Liver (tissue), 3 donors: Measurements from ENCODE around the gene NSD1.

ENCODE experiments used
- ATF3 ChIP-seq: IDR thresholded peaks from 2 replicates; pipeline ENCODE4 v1.6.1; 2016; ENCODE audit warnings: antibody characterized with exemption
- MAX ChIP-seq: IDR thresholded peaks from 2 replicates; pipeline ENCODE4 v1.6.1; 2016; ENCODE audit warnings: antibody characterized with exemption
- RAD21 ChIP-seq, 2 donors: IDR thresholded peaks; 2 replicates each; pipeline ENCODE4 v1.6.1; 2016; ENCODE audit warnings: antibody characterized with exemption in 2 of 2, mild to moderate bottlenecking in 2 of 2
- SP1 ChIP-seq: IDR thresholded peaks from 2 replicates; pipeline ENCODE4 v1.6.1; 2018; ENCODE audit warnings: antibody characterized with exemption, mild to moderate bottlenecking
- TF ChIP-seq, protein P1 (sequence below): fragments of 150-350 bp; IDR thresholded peaks from 2 replicates; pipeline ENCODE4 v1.5.1; 2017; ENCODE audit warnings: improper control_type of control experiment, low read depth, low read length; ENCODE audit not compliant: missing input control
- TF ChIP-seq, protein P2 (sequence below): IDR thresholded peaks from 2 replicates; pipeline ENCODE4 v1.6.1; 2016; ENCODE audit warnings: antibody characterized with exemption, mild to moderate bottlenecking
- donor health status: healthy.
- donor health status: healthy.

GRCh38 chr5:177230660-177231059 is 97.1 kb downstream of the NSD1 start:
- TF ChIP-seq, protein P1, sequence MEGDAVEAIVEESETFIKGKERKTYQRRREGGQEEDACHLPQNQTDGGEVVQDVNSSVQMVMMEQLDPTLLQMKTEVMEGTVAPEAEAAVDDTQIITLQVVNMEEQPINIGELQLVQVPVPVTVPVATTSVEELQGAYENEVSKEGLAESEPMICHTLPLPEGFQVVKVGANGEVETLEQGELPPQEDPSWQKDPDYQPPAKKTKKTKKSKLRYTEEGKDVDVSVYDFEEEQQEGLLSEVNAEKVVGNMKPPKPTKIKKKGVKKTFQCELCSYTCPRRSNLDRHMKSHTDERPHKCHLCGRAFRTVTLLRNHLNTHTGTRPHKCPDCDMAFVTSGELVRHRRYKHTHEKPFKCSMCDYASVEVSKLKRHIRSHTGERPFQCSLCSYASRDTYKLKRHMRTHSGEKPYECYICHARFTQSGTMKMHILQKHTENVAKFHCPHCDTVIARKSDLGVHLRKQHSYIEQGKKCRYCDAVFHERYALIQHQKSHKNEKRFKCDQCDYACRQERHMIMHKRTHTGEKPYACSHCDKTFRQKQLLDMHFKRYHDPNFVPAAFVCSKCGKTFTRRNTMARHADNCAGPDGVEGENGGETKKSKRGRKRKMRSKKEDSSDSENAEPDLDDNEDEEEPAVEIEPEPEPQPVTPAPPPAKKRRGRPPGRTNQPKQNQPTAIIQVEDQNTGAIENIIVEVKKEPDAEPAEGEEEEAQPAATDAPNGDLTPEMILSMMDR = no peak
- TF ChIP-seq RAD21 (IDR thresholded peaks at IDR 0.05) (no peak), MAX (no peak), SP1 (no peak), ATF3 (no peak)
- TF ChIP-seq, protein P2, sequence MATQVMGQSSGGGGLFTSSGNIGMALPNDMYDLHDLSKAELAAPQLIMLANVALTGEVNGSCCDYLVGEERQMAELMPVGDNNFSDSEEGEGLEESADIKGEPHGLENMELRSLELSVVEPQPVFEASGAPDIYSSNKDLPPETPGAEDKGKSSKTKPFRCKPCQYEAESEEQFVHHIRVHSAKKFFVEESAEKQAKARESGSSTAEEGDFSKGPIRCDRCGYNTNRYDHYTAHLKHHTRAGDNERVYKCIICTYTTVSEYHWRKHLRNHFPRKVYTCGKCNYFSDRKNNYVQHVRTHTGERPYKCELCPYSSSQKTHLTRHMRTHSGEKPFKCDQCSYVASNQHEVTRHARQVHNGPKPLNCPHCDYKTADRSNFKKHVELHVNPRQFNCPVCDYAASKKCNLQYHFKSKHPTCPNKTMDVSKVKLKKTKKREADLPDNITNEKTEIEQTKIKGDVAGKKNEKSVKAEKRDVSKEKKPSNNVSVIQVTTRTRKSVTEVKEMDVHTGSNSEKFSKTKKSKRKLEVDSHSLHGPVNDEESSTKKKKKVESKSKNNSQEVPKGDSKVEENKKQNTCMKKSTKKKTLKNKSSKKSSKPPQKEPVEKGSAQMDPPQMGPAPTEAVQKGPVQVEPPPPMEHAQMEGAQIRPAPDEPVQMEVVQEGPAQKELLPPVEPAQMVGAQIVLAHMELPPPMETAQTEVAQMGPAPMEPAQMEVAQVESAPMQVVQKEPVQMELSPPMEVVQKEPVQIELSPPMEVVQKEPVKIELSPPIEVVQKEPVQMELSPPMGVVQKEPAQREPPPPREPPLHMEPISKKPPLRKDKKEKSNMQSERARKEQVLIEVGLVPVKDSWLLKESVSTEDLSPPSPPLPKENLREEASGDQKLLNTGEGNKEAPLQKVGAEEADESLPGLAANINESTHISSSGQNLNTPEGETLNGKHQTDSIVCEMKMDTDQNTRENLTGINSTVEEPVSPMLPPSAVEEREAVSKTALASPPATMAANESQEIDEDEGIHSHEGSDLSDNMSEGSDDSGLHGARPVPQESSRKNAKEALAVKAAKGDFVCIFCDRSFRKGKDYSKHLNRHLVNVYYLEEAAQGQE = no peak
